ENCODE results near the gene IQSEC3. TPM values are rescaled to one million over a fixed set of nuclear protein-coding genes. Genes with fewer than 3 reads are reported as not detected.

The IQSEC3 gene
- total and polyA plus RNA-seq, 4 donors, result 0.29 to 7.5 (median 1.5) TPM

DNA sequence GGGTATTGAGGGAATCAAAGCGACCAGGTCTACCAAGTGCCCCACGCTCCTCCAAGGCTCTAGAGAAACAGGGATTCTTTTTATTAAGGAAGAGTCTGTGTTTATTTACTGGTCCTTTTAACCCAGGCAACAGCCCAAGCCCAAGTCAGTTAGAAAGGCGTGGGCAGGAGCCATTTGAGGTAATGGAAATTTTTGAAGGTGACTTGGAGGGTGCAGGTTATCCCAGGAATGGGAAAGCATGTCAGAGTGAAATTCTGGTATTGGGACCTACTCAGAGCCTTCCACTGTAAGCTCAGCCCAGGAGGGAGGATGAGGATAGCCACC is 144.5 kb downstream of the IQSEC3 start:
- H3K9ac ChIP-seq (ENCODE audit: insufficient read depth in 1 of 2, low read length in 2 of 2), result no peak overlapping the region
- no peak for DNase-seq

DNA sequence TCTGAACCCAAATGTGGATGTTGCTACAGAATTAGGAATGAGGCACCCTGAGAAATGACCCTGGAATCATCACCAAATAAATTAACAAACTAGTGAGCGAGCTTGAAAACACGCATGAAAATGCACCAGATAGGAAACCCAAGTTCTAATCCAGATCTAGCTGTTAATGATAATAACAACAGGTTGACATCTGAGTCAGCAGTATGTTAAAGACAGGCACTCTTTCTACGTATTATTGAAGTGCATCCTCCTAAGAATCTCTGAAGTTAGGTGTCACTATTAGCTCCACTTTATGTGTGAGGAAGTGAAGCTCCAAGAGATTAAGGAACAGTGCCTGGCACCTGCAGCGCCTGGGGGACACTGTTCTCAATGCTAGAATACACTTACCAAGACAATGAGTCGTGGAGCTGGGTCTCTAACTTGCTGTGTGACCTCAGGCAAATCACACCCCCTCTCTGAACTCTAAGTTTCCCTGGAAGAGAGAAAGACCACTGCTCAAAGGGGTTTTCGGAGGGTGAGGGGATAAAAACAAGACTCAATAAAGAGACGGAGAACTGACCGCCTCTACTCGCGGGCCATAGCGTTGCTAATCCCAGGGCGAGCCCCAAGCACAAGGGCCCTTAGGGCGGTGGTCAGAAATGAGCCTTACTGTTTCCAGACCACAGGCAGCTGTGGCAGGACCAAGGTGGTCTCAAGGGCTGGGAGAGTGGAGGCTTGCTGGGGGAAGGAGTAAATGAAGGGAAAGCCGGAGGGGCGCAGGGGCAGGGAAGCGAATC is 145.3 kb downstream of the IQSEC3 start:
- no peak for ATAC-seq (ENCODE audit: insufficient read depth, low FRiP score)
- H3K9me3 ChIP-seq (ENCODE audit: control insufficient read depth in 4 of 4, insufficient read depth in 3 of 4, low read length in 3 of 4), result peaks cover 0 to 2% (median 0%) of the 10 kb centered on the region in 4 donors
- H3K36me3 ChIP-seq (ENCODE audit: control insufficient read depth in 4 of 4, insufficient read depth in 4 of 4, low read length in 4 of 4), result no peaks in the 10 kb centered on the region
- H3K4me1 ChIP-seq (ENCODE audit: control insufficient read depth in 5 of 5, insufficient read depth in 5 of 5, low read length in 5 of 5), result peaks cover 0 to 16% (median 7%) of the 10 kb centered on the region in 5 donors
- H3K27me3 ChIP-seq (ENCODE audit: control insufficient read depth in 3 of 3, insufficient read depth in 3 of 3, low read length in 2 of 3), result no peaks in the 10 kb centered on the region
- H3K9ac ChIP-seq (ENCODE audit: insufficient read depth in 1 of 2, low read length in 2 of 2), result no peak overlapping the region
- no peak overlapping the region for H3K4me3 ChIP-seq
- H3K27ac ChIP-seq (ENCODE audit: low read depth in 1 of 2, low read length in 1 of 2), result peak overlapping the region in 1 of 2 donors; percentile 57
- DNase-seq, result no peak
- 80 to 82% methylated on average over 16 of the region's 16 CpGs for WGBS, 2 donors
- TF ChIP-seq, protein P1, sequence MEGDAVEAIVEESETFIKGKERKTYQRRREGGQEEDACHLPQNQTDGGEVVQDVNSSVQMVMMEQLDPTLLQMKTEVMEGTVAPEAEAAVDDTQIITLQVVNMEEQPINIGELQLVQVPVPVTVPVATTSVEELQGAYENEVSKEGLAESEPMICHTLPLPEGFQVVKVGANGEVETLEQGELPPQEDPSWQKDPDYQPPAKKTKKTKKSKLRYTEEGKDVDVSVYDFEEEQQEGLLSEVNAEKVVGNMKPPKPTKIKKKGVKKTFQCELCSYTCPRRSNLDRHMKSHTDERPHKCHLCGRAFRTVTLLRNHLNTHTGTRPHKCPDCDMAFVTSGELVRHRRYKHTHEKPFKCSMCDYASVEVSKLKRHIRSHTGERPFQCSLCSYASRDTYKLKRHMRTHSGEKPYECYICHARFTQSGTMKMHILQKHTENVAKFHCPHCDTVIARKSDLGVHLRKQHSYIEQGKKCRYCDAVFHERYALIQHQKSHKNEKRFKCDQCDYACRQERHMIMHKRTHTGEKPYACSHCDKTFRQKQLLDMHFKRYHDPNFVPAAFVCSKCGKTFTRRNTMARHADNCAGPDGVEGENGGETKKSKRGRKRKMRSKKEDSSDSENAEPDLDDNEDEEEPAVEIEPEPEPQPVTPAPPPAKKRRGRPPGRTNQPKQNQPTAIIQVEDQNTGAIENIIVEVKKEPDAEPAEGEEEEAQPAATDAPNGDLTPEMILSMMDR (IDR thresholded peaks at IDR 0.05; ENCODE audit: control extremely low read depth, extremely low read depth), result no peak

More for the DNA sequence above, 144.5 kb downstream of the IQSEC3 start:
- peaks cover 0 to 16% (median 7%) of the 10 kb centered on the region in 5 donors for H3K4me1 ChIP-seq (ENCODE audit: control insufficient read depth in 5 of 5, insufficient read depth in 5 of 5, low read length in 5 of 5)
- TF ChIP-seq, protein P1 (IDR thresholded peaks at IDR 0.05; ENCODE audit: control extremely low read depth, extremely low read depth), result no peak
- peaks cover 0 to 2% (median 0%) of the 10 kb centered on the region in 4 donors for H3K9me3 ChIP-seq (ENCODE audit: control insufficient read depth in 4 of 4, insufficient read depth in 3 of 4, low read length in 3 of 4)
- H3K4me3 ChIP-seq, result no peak overlapping the region
- WGBS, 2 donors, result 79 to 92% methylated on average over 3 of the region's 3 CpGs
- no peak for ATAC-seq (ENCODE audit: insufficient read depth, low FRiP score)
- no peak overlapping the region for H3K27ac ChIP-seq (ENCODE audit: low read depth in 1 of 2, low read length in 1 of 2)
- H3K27me3 ChIP-seq (ENCODE audit: control insufficient read depth in 3 of 3, insufficient read depth in 3 of 3, low read length in 2 of 3), result no peaks in the 10 kb centered on the region
- no peaks in the 10 kb centered on the region for H3K36me3 ChIP-seq (ENCODE audit: control insufficient read depth in 4 of 4, insufficient read depth in 4 of 4, low read length in 4 of 4)

DNA sequence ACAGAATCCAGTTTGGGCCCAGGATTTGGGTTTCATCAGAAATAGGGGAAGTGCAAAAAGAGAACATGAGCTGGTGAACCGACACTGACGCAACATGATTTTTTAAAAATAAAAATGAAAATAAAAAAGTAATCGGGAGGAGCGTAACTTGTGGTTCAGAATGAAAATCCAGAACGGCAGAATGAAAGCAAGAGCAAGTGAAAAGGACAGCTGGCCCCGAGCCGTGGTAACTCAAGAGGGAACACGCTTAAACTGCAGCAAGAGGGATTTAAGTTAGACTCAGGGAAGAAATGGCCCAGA is 145.8 kb downstream of the IQSEC3 start:
- WGBS, 2 donors, result 24 to 62% methylated on average over 8 of the region's 8 CpGs
- H3K27me3 ChIP-seq (ENCODE audit: control insufficient read depth in 3 of 3, insufficient read depth in 3 of 3, low read length in 2 of 3), result no peaks in the 10 kb centered on the region
- H3K9me3 ChIP-seq (ENCODE audit: control insufficient read depth in 4 of 4, insufficient read depth in 3 of 4, low read length in 3 of 4), result peaks cover 0 to 2% (median 0%) of the 10 kb centered on the region in 4 donors
- H3K4me3 ChIP-seq, result no peak overlapping the region
- H3K4me1 ChIP-seq (ENCODE audit: control insufficient read depth in 5 of 5, insufficient read depth in 5 of 5, low read length in 5 of 5), result peaks cover 0 to 16% (median 7%) of the 10 kb centered on the region in 5 donors
- H3K27ac ChIP-seq (ENCODE audit: low read depth in 1 of 2, low read length in 1 of 2), result peak overlapping the region in 1 of 2 donors; percentile 54
- H3K36me3 ChIP-seq (ENCODE audit: control insufficient read depth in 4 of 4, insufficient read depth in 4 of 4, low read length in 4 of 4), result no peaks in the 10 kb centered on the region
- DNase-seq (no peak), ATAC-seq (ENCODE audit: insufficient read depth, low FRiP score) (no peak)
- H3K9ac ChIP-seq (ENCODE audit: insufficient read depth in 1 of 2, low read length in 2 of 2), result no peak overlapping the region
- TF ChIP-seq, protein P1 (IDR thresholded peaks at IDR 0.05; ENCODE audit: control extremely low read depth, extremely low read depth), result no peak
